HepG2 (cell line): ENCODE results near the gene DENND5B. TPM values are rescaled to one million over a fixed set of nuclear protein-coding genes. Genes with fewer than 3 reads are reported as not detected.
A peak's percentile ranks its signal among the peaks of the same experiment; 100 is the strongest.

Experiments used
- CENPT ChIP-seq: sonication (generic); formaldehyde crosslinking; IDR thresholded peaks from 2 replicates; pipeline ENCODE4 v1.8.0; 2022; ENCODE audit warnings: low read depth, mild to moderate bottlenecking, moderate library complexity, missing genetic modification reagents
- CHD2 ChIP-seq: IDR thresholded peaks from 2 replicates; pipeline ENCODE4 v1.6.1; 2011; ENCODE audit warnings: low read depth, low read length, improper control_type of control experiment
- FOXK2 ChIP-seq: fragments of 450-650 bp; IDR thresholded peaks from 2 replicates; pipeline ENCODE4 v1.6.1; 2016
- GTF3A ChIP-seq: sonication (generic); formaldehyde crosslinking; conservative IDR thresholded peaks from 2 replicates; pipeline ENCODE4 v1.4.0; 2020; ENCODE audit warnings: mild to moderate bottlenecking, missing genetic modification reagents
- HES4 ChIP-seq: sonication (generic); formaldehyde crosslinking; IDR thresholded peaks from 2 replicates; pipeline ENCODE4 v1.9.0; 2021; ENCODE audit warnings: mild to moderate bottlenecking, missing genetic modification reagents, borderline replicate concordance
- KMT2B ChIP-seq: IDR thresholded peaks from 2 replicates; pipeline ENCODE4 v1.6.1; 2016; ENCODE audit warnings: missing genetic modification reagents, missing compliant biosample characterization
- POLR2A ChIP-seq, 2 experiments: IDR thresholded peaks; 2 replicates each; pipeline ENCODE4 v1.6.1; 2011; ENCODE audit warnings: low read depth in 2 of 2, low read length in 2 of 2, mild to moderate bottlenecking in 1 of 2, moderate library complexity in 1 of 2; ENCODE audit not compliant: insufficient read depth in 1 of 2
- RXRB ChIP-seq: IDR thresholded peaks from 2 replicates; pipeline ENCODE4 v1.6.1; 2016; ENCODE audit warnings: borderline replicate concordance, missing genetic modification reagents, missing compliant biosample characterization
- SIN3A ChIP-seq: IDR thresholded peaks from 2 replicates; pipeline ENCODE4 v1.6.1; 2011; ENCODE audit warnings: low read depth, mild to moderate bottlenecking, control low read depth, low read length, borderline replicate concordance
- YY1 ChIP-seq: IDR thresholded peaks from 2 replicates; pipeline ENCODE4 v1.6.1; 2011; ENCODE audit warnings: low read length, low read depth, moderate library complexity, mild to moderate bottlenecking; ENCODE audit not compliant: insufficient read depth, insufficient replicate concordance
- ZFY ChIP-seq: sonication (generic); formaldehyde crosslinking; IDR thresholded peaks from 2 replicates; pipeline ENCODE4 v1.4.0; 2020; ENCODE audit warnings: missing genetic modification reagents
- ZNF225 ChIP-seq: sonication (generic); formaldehyde crosslinking; IDR thresholded peaks from 2 replicates; pipeline ENCODE4 v1.4.0; 2020; ENCODE audit warnings: mild to moderate bottlenecking, missing genetic modification reagents
- ZNF329 ChIP-seq: sonication (generic); formaldehyde crosslinking; IDR thresholded peaks from 2 replicates; pipeline ENCODE4 v1.9.0; 2021; ENCODE audit warnings: low read depth, mild to moderate bottlenecking, missing genetic modification reagents
- ZNF383 ChIP-seq: sonication (generic); formaldehyde crosslinking; IDR thresholded peaks from 2 replicates; pipeline ENCODE4 v1.4.0; 2020; ENCODE audit warnings: missing genetic modification reagents, mild to moderate bottlenecking, borderline replicate concordance
- ZNF503 ChIP-seq: sonication (generic); formaldehyde crosslinking; IDR thresholded peaks from 2 replicates; pipeline ENCODE4 v1.4.0; 2020; ENCODE audit warnings: missing genetic modification reagents
- ZNF703 ChIP-seq: sonication (generic); formaldehyde crosslinking; IDR thresholded peaks from 2 replicates; pipeline ENCODE4 v1.5.1; 2020; ENCODE audit warnings: missing genetic modification reagents, mild to moderate bottlenecking, moderate library complexity, borderline replicate concordance
- polyA plus RNA-seq, 8 experiments: library from polyadenylated mRNA; depleted of rRNA in 3 of 8; stranded (reverse) in 7 of 8; unstranded in 1 of 8; fragments of >200 nt; fragmentation: Illumina TruSeq in 4 of 8; extraction: Trizol in 4 of 8; gene quantifications; 2 replicates each; pipeline versions ENCODE4 v1.2.1 to v1.2.3, GENCODE V29; 2011 to 2016; ENCODE audit warnings: low read depth in 4 of 8, missing spikeins in 1 of 8, mixed read lengths in 1 of 8; ENCODE audit not compliant: insufficient read depth in 1 of 8
- total RNA-seq, 5 experiments: library from RNA; depleted of rRNA; stranded (reverse); fragments of >200 nt; fragmentation: Illumina TruSeq; extraction: Trizol; gene quantifications; 2 replicates each; pipeline ENCODE4 v1.2.3, GENCODE V29; 2016; ENCODE audit warnings: low read depth in 1 of 5
- TF ChIP-seq, protein P1 (sequence below): sonication (generic); formaldehyde crosslinking; IDR thresholded peaks from 2 replicates; pipeline ENCODE4 v1.4.0; 2020; ENCODE audit warnings: missing genetic modification reagents

The DENND5B gene
- total and polyA plus RNA-seq, 2 of the 13 experiments (the other 11 are each of a cell fraction or from before 2014, with no cell fraction given): 14.7 to 18.7 TPM

- TF ChIP-seq CENPT (CRISPR knock-in tag) (0 out of 2 replicates have a peak, but pooled peaks have one; percentile 48), RXRB (CRISPR knock-in tag) (no peak), FOXK2 (no peak), SIN3A (peak; percentile 18; the same call in 1 of the 2 replicates), YY1 (peak; percentile 36), POLR2A (IDR thresholded peaks at IDR 0.05; ENCODE audit: insufficient read depth in 1 of 2, low read depth in 2 of 2, low read length in 2 of 2) (peak; percentile 41 to 49; a peak in 2 of 4 replicates), CHD2 (peak; percentile 75), ZNF329 (CRISPR knock-in tag) (0 out of 2 replicates have a peak, but pooled peaks have one; percentile 1), ZNF503 (CRISPR knock-in tag) (no peak), ZNF225 (CRISPR knock-in tag) (no peak), ZNF383 (CRISPR knock-in tag) (no peak), KMT2B (CRISPR knock-in tag) (0 out of 2 replicates have a peak, but pooled peaks have one; percentile 12), HES4 (peak; percentile 58; the same call in 1 of the 2 replicates), ZFY (CRISPR knock-in tag) (no peak), ZNF703 (no peak), GTF3A (no peak)
- TF ChIP-seq, protein P1, sequence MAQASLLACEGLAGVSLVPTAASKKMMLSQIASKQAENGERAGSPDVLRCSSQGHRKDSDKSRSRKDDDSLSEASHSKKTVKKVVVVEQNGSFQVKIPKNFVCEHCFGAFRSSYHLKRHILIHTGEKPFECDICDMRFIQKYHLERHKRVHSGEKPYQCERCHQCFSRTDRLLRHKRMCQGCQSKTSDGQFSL (CRISPR knock-in tag): no peak
These were observed at the start of gene DENND5B (continued) for GRCh38 chr12:31590642-31591379.
